HepG2 (cell line): ENCODE results near the gene ISCA2. TPM values are rescaled to one million over a fixed set of nuclear protein-coding genes. Genes with fewer than 3 reads are reported as not detected.

Source experiments
- ATAC-seq: fragments of 200-7000 bp; cut with Tn5 transposase; 3 replicates; pipeline ENCODE4 v1.9.1; 2020; ENCODE audit warnings: mild to moderate bottlenecking, moderate library complexity
- BruUV-seq: library from RNA; stranded (reverse); fragments of 400-500 nt; replicated peaks from 2 replicates; lab custom pipeline; 2021; lab: Mats Ljungman, UMichigan
- CTCF ChIA-PET: fragments of 300-600 bp; formaldehyde crosslinking; extraction: SDS; loops from one replicate; lab custom pipeline; 2021; ENCODE audit warnings: low total read pairs, inconsistent platforms, low intra/inter-chr PET ratio; lab: Yijun Ruan, JAX
- POLR2A ChIA-PET: fragments of 350-600 bp; sonication (Branson Sonifier 250); formaldehyde crosslinking; loops from one replicate; lab custom pipeline; 2020; ENCODE audit warnings: antibody characterized with exemption, inconsistent platforms; lab: Yijun Ruan, JAX
- DNase-seq: peaks from one replicate; pipeline ENCODE4 v3.0.0-alpha.2; 2015; ENCODE audit warnings: low spot score
- FAIRE-seq: peaks from 3 replicates; lab custom pipeline; 2011; peaks lifted over from hg19 to GRCh38; lab: Jason Lieb, UNC
- H2AFZ ChIP-seq: one replicate; pipeline ENCODE4 v1.6.1; 2011; ENCODE audit warnings: low read length, inconsistent platforms
- H3K27ac ChIP-seq: fragments of 300-600 bp; 3 replicates; pipeline ENCODE4 v1.8.0; 2011; ENCODE audit warnings: mixed run types, mild to moderate bottlenecking, mixed read lengths, low read length, inconsistent platforms; ENCODE audit not compliant: insufficient read depth; ENCODE audit errors: extremely low read length
- H3K27me3 ChIP-seq, 2 experiments: fragments of 200-600 bp in 1 of 2; 2 replicates in 1 of 2; 3 replicates in 1 of 2; pipeline versions ENCODE4 v1.6.0 to v1.8.0; 2011; ENCODE audit warnings: low read length in 2 of 2, mild to moderate bottlenecking in 2 of 2, moderate library complexity in 2 of 2, inconsistent platforms in 1 of 2; ENCODE audit not compliant: insufficient read depth in 2 of 2, control insufficient read depth in 1 of 2
- H3K36me3 ChIP-seq, 2 experiments: fragments of 200-600 bp in 1 of 2; replicated peaks in 1 of 2; 2 replicates in 1 of 2; 3 replicates in 1 of 2; pipeline versions ENCODE4 v1.5.1 to v1.8.0; 2011; ENCODE audit warnings: low read length in 2 of 2, inconsistent platforms in 1 of 2; ENCODE audit not compliant: insufficient read depth in 2 of 2, control insufficient read depth in 1 of 2
- H3K4me1 ChIP-seq: 2 replicates; pipeline ENCODE4 v1.5.1; 2012; ENCODE audit warnings: low read length, inconsistent platforms; ENCODE audit not compliant: insufficient read depth
- H3K4me2 ChIP-seq: 2 replicates; pipeline ENCODE4 v1.6.0; 2011; ENCODE audit warnings: low read depth, low read length, inconsistent platforms
- H3K4me3 ChIP-seq, 3 experiments: fragments of 200-600 bp in 1 of 3; sonication (generic), shearing (Covaris generic) in 1 of 3; replicated peaks in 1 of 3; 2 replicates each; pipeline ENCODE4 v1.5.1; 2011 to 2016; ENCODE audit warnings: low read length in 3 of 3, inconsistent platforms in 2 of 3, low read depth in 2 of 3, mild to moderate bottlenecking in 2 of 3, control low read depth in 1 of 3, mixed read lengths in 1 of 3; ENCODE audit not compliant: insufficient read depth in 1 of 3
- H3K79me2 ChIP-seq: one replicate; pipeline ENCODE4 v1.6.1; 2011; ENCODE audit warnings: low read length, inconsistent platforms; ENCODE audit not compliant: insufficient read depth
- H3K9ac ChIP-seq: 2 replicates; pipeline ENCODE4 v1.6.0; 2011; ENCODE audit warnings: mild to moderate bottlenecking, low read depth, low read length, inconsistent platforms; ENCODE audit not compliant: insufficient read depth
- H3K9me3 ChIP-seq: 2 replicates; pipeline ENCODE4 v1.5.1; 2012; ENCODE audit warnings: mild to moderate bottlenecking, low read length
- H4K20me1 ChIP-seq: 2 replicates; pipeline ENCODE4 v1.6.0; 2011; ENCODE audit warnings: inconsistent platforms, mild to moderate bottlenecking, low read length, moderate library complexity; ENCODE audit not compliant: insufficient read depth
- BHLHE40 ChIP-seq: IDR thresholded peaks from 2 replicates; pipeline ENCODE4 v1.6.1; 2011; ENCODE audit warnings: low read length, improper control_type of control experiment
- ELK4 ChIP-seq: sonication (generic); formaldehyde crosslinking; IDR thresholded peaks from 2 replicates; pipeline ENCODE4 v1.9.0; 2021; ENCODE audit warnings: missing genetic modification reagents, borderline replicate concordance
- GLMP ChIP-seq: sonication (generic); formaldehyde crosslinking; IDR thresholded peaks from 2 replicates; pipeline ENCODE4 v1.9.0; 2021; ENCODE audit warnings: missing genetic modification reagents, mild to moderate bottlenecking, borderline replicate concordance
- HMGXB4 ChIP-seq, 2 experiments: sonication (generic) in 1 of 2; formaldehyde crosslinking in 1 of 2; IDR thresholded peaks; 2 replicates each; pipeline versions ENCODE4 v1.4.0 to v1.6.1; 2018 to 2020; ENCODE audit warnings: missing genetic modification reagents in 2 of 2, borderline replicate concordance in 1 of 2, low read depth in 1 of 2, mild to moderate bottlenecking in 1 of 2, missing biosample characterization in 1 of 2
- MBD4 ChIP-seq: IDR thresholded peaks from 2 replicates; pipeline ENCODE4 v1.6.1; 2012; ENCODE audit warnings: low read length, inconsistent platforms, borderline replicate concordance
- MED13 ChIP-seq: sonication (generic); formaldehyde crosslinking; IDR thresholded peaks from 2 replicates; pipeline ENCODE4 v1.5.0; 2020; ENCODE audit warnings: missing genetic modification reagents
- NBN ChIP-seq: fragments of 450-650 bp; conservative IDR thresholded peaks from 2 replicates; pipeline ENCODE4 v1.6.1; 2017
- NR3C1 ChIP-seq: sonication (generic); formaldehyde crosslinking; IDR thresholded peaks from 2 replicates; pipeline ENCODE4 v1.4.0; 2020; ENCODE audit warnings: missing genetic modification reagents
- SIX4 ChIP-seq: sonication (generic); formaldehyde crosslinking; IDR thresholded peaks from 2 replicates; pipeline ENCODE4 v1.4.0; 2020; ENCODE audit warnings: missing genetic modification reagents
- TCF7L2 ChIP-seq: IDR thresholded peaks from 2 replicates; pipeline ENCODE4 v1.6.1; 2011; ENCODE audit warnings: mild to moderate bottlenecking, low read depth, low read length, moderate library complexity
- ZFY ChIP-seq: sonication (generic); formaldehyde crosslinking; IDR thresholded peaks from 2 replicates; pipeline ENCODE4 v1.4.0; 2020; ENCODE audit warnings: missing genetic modification reagents
- ZNF292 ChIP-seq: sonication (generic); formaldehyde crosslinking; IDR thresholded peaks from 2 replicates; pipeline ENCODE4 v1.8.1; 2022; ENCODE audit warnings: mild to moderate bottlenecking, low read depth, missing genetic modification reagents, borderline replicate concordance
- ZNF543 ChIP-seq: sonication (generic); formaldehyde crosslinking; IDR thresholded peaks from 2 replicates; pipeline ENCODE4 v1.4.0; 2020; ENCODE audit warnings: mild to moderate bottlenecking, missing genetic modification reagents
- ZNF607 ChIP-seq: sonication (generic); formaldehyde crosslinking; IDR thresholded peaks from 2 replicates; pipeline ENCODE4 v1.5.1; 2020; ENCODE audit warnings: missing genetic modification reagents, mild to moderate bottlenecking, borderline replicate concordance
- ZSCAN31 ChIP-seq: sonication (generic); formaldehyde crosslinking; IDR thresholded peaks from 2 replicates; pipeline ENCODE4 v1.5.0; 2020; ENCODE audit warnings: low read depth, mild to moderate bottlenecking, missing genetic modification reagents
- WGBS: methylation state at CpG from one replicate; pipeline ENCODE4 v1.1.6; 2017; ENCODE audit warnings: low lambda C conversion rate; 5-methylcytosine and 5-hydroxymethylcytosine counted together
- in situ Hi-C: cut with HindIII; loops from 2 replicates; pipeline ENCODE4 v1.10.0; 2017; ENCODE audit warnings: low pct_unique_long_range_greater_than_20kb; ENCODE audit not compliant: extremely low pct_ligation_motif_present
- intact Hi-C: fragments of 100-400 bp; cut with micrococcal nuclease; formaldehyde crosslinking; loops from one replicate; pipeline ENCODE4 v1.10.0; 2022; ENCODE audit not compliant: unreplicated experiment
- polyA plus RNA-seq, 8 experiments: library from polyadenylated mRNA; depleted of rRNA in 3 of 8; stranded (reverse) in 7 of 8; unstranded in 1 of 8; fragments of >200 nt; fragmentation: Illumina TruSeq in 4 of 8; extraction: Trizol in 4 of 8; gene quantifications; 2 replicates each; pipeline versions ENCODE4 v1.2.1 to v1.2.3, GENCODE V29; 2011 to 2016; ENCODE audit warnings: low read depth in 4 of 8, missing spikeins in 1 of 8, mixed read lengths in 1 of 8; ENCODE audit not compliant: insufficient read depth in 1 of 8
- total RNA-seq, 5 experiments: library from RNA; depleted of rRNA; stranded (reverse); fragments of >200 nt; fragmentation: Illumina TruSeq; extraction: Trizol; gene quantifications; 2 replicates each; pipeline ENCODE4 v1.2.3, GENCODE V29; 2016; ENCODE audit warnings: low read depth in 1 of 5
- TF ChIP-seq, protein P1 (sequence below): sonication (generic); formaldehyde crosslinking; IDR thresholded peaks from 2 replicates; pipeline ENCODE4 v1.4.0; 2020; ENCODE audit warnings: mild to moderate bottlenecking, missing genetic modification reagents

The ISCA2 gene
- total and polyA plus RNA-seq, 2 of the 13 experiments (the other 11 are each of a cell fraction or from before 2014, with no cell fraction given) = 32.1 to 43.4 TPM

DNA sequence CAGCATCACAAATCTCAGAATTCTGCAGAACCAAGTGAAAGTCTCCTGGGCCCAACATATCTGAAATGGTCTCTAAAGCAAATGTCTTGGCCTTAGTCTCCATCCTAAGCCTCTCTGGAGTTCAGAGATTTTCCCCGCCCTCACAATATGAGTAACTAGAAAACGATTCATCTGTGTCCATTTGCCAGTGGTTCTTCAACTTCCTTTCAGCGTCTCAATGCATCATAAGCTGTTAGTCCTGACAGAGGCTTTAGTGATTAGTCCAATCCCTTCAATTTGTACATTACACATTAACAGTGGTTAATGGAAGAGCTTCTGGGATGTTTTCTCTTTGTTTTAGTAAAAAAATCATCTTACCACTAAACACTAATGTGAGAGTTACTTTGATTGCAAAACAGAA, 17.9 kb upstream of the ISCA2 start:
- Histone ChIP-seq H3K27ac (no peak overlapping the region), H3K4me3 (no peak overlapping the region), H3K36me3 (peaks cover 11 to 55% of the 10 kb centered on the region in 2 experiments), H3K4me1 (no peaks in the 10 kb centered on the region), H3K79me2 (no peaks in the 10 kb centered on the region), H2AFZ (no peak overlapping the region), H3K9ac (no peak overlapping the region), H3K4me2 (no peak overlapping the region), H4K20me1 (no peaks in the 10 kb centered on the region), H3K9me3 (no peaks in the 10 kb centered on the region), H3K27me3 (no peaks in the 10 kb centered on the region)
- FAIRE-seq (no peak), DNase-seq (no peak), ATAC-seq (no peak)
- ChIA-PET POLR2A (no interaction called here), CTCF (no interaction called here)
- WGBS = 74% methylated on average over 3 of the region's 3 CpGs
- in situ Hi-C loops = loop anchor here (5.0 kb wide), 1 partner anchor 113 kb away; no protein-coding TSS in a partner anchor
- no TSS peak for BruUV-seq
- TF ChIP-seq NBN = no peak
- no peak for TF ChIP-seq TCF7L2
- TF ChIP-seq NR3C1 (CRISPR knock-in tag) = no peak
- no peak for TF ChIP-seq ZSCAN31
- TF ChIP-seq, protein P1, sequence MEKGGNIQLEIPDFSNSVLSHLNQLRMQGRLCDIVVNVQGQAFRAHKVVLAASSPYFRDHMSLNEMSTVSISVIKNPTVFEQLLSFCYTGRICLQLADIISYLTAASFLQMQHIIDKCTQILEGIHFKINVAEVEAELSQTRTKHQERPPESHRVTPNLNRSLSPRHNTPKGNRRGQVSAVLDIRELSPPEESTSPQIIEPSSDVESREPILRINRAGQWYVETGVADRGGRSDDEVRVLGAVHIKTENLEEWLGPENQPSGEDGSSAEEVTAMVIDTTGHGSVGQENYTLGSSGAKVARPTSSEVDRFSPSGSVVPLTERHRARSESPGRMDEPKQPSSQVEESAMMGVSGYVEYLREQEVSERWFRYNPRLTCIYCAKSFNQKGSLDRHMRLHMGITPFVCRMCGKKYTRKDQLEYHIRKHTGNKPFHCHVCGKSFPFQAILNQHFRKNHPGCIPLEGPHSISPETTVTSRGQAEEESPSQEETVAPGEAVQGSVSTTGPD (CRISPR knock-in tag) = no peak
- no peak for TF ChIP-seq ZFY
- no peak for TF ChIP-seq ELK4 (CRISPR knock-in tag)
- no peak for TF ChIP-seq BHLHE40
- no peak for TF ChIP-seq ZNF292 (CRISPR knock-in tag)
- TF ChIP-seq SIX4 (CRISPR knock-in tag) = no peak
- TF ChIP-seq ZNF543 (CRISPR knock-in tag) = no peak
- no peak for TF ChIP-seq MBD4
- TF ChIP-seq GLMP (CRISPR knock-in tag) = no peak
- no peak for TF ChIP-seq HMGXB4 (CRISPR knock-in tag; IDR thresholded peaks at IDR 0.05; ENCODE audit: borderline replicate concordance in 1 of 2, low read depth in 1 of 2)
- no peak for TF ChIP-seq MED13 (CRISPR knock-in tag)
- no peak for TF ChIP-seq ZNF607 (CRISPR knock-in tag)
- intact Hi-C loops = no loop called here
